Mucosa of gallbladder (tissue), 1 donor: Measurements from ENCODE around the gene ZMAT3. TPM values are rescaled to one million over a fixed set of nuclear protein-coding genes. Genes with fewer than 3 reads are reported as not detected.

Source experiments
- DNase-seq: peaks from one replicate; pipeline ENCODE4 v3.0.0-alpha.2; 2020; ENCODE audit warnings: low spot score
- total RNA-seq: library from RNA; stranded (reverse); gene quantifications from one replicate; pipeline ENCODE4 v1.2.1, GENCODE V29; 2021
- donor health status: DM: no; HTN: no; CAD: no.

ZMAT3 gene
- total RNA-seq, 1 donor from 2014 or later = 21.8 TPM

DNA sequence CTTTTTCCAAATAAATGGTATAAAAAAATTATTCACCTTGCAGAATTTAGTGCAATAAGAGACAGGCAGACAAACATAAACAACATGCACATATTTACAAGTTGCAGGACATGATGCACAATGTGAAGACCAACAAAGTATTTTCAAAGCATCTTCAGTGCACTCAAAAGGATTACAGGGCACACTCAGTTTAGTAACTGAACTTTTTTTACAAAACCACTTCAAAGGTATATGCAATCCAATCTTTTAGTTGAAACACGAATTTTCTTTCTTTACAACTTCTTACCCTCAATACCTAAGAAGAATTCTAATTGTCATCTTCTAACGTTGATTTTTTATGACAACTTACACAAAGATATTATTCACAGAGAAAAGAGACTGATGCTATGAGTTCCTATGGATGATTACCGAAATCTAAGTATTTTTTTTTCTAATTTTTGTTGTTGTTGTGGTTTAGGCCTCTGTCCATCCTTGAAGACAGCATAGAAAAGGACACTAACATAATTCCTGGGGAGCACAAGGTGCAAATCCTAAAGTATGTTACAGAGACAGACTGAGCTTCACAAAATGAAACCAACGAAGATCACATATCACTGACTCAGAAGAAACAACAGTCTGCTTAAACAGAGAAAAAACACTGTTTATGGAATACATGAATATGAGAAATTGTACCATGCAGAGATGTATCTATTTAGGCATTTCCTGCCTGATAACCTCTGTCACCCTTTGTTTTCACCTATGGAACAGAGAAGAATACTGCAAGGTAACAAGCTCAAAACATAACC is 50.3 kb downstream of the ZMAT3 start:
- no peak for DNase-seq

DNA sequence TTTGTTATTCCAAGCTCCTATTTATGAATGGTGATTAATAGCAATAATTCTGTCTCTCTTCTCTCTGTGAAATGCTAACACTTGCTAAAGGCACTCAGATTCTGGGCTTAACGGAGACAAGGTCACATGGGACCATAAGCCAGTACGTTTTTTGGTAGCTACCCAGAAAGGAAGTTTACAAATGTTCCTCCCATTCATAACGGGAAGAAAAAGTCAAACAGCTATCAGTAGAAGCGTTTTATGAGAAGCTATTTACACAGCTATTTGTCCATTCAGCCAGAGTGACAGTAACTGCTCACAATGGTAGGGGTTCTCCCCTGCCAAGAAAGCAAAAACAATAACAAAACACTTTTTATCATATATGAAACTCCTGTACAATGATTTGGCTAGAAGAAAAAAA is 51.5 kb downstream of the ZMAT3 start:
- DNase-seq = no peak

DNA sequence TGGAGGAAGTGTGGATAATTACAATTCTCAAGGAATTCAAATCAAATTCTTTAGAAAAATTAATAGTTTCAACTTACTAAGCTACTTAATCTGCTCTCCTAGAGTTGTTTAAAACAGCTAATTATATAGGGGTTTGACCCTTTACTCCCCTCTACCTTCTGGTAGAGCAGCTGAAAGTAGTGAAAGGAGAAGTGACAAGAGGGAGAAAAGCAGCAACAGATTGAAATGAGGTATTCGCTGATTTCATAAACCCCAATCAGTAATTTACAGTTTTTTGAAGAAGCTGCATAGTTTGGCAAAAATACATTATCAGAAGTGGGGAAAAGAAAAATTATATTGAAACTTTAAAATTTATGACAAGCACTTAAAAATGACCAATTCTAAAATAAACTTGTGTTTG is 52.8 kb downstream of the ZMAT3 start:
- DNase-seq = no peak

DNA sequence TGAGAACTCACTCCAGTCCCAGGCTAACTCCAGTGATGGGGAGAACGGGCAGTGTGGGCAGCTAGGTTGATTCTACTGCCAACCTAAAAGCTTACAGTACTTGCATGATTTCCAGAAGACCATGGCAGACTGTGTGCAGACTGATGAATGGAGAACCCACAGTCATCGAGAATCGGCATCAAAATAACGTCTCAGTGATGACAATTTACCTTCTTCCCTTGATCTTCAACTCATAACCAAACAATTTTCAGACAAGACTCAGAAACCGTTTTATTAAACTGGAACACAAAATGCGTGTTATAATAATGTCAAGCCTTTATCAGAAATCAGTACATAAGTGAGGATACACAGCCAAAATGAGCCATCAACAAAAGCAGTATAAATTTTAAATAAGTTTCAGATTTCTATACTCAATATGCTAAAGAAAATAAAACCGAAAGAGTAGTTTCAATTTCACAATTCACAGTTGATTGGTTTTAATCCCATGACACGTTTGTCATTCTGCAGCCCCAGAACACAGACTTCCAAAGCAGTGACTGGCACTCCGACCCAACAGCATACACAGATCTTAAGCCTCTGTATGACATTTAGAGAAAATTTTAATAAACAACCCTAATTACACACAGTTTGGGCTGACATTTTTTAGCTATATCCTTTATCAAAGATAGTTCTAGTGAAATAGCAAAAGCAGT is 54.5 kb downstream of the ZMAT3 start:
- DNase-seq = no peak

DNA sequence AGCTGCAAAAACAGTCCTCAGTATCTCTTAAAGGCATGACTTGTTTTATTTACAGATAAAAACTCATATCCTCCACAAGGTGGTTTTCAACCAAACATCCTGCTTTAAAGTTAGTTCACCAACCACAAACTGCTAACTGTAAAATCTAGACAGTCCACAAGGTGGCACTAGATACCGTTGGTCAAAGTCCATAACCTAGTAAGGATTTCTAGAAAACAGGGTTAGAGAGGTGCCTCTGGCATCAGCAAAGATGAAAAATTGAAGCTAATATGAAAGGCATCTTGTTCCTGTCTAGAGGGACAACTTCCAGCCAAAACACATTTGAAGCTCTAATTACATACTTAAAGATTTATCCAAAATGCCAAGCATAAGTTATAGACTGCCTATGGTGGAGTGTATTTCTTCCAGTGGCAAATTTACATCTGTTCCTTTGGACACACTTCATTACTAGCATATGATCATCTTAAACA is 56.0 kb downstream of the ZMAT3 start:
- peak; percentile 76 for DNase-seq

DNA sequence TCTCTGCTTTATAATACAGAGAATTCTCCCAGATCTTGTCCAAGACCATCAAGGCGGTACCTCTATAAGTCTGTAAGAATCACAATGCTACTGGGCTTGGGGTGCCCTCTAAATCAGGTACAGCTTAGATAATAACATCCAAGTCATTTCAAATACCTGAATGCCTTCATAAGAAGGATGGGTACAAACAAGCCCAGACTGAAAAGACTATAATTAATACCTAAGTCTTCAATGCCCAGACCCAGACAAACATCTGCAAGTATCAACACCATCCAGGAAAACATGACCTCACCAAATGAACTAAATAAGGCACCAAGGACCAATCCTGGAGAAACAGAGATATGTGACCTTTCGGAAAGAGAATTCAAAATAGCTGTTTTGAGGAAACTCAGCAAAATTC is 65.9 kb downstream of the ZMAT3 start:
- no peak for DNase-seq

DNA sequence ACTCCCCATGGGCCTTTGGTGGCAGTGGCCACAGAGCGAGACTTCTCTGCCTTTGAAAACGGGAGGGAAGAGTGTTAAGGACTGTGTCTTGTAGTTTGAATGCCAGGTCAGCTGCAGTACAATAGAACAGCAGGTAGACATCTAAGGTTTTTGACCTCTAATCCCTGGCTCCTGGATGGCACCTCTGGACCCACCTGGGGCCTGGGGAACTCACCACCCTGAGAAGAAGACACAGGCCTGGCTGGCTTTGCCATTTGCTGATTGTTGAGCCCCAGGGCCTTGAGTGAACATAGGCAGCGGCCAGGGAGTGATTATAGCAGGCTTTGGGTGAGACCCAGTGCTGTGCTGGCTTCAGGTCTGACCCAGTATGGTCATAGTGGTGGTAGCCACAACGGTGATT is 66.4 kb downstream of the ZMAT3 start:
- no peak for DNase-seq

DNA sequence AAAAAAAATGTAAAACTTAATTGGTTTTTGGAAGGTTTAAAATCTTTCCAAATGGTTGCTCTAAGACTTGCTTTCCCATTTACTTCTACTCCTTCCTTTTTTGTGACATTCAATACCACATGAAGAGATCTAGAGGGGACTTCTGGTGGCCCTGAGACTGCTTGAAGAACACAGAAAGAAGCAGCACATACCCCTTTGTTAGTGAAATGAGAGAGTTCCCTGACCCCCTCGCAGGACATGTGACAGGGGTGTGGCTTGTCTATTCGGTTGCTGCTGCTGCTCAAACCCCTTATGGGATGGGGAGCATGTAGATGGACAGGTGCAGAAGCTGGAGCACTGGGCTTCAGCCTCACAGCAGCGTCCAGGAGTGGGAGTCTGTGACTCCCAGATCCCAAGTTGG is 71.0 kb downstream of the ZMAT3 start:
- no peak for DNase-seq

DNA sequence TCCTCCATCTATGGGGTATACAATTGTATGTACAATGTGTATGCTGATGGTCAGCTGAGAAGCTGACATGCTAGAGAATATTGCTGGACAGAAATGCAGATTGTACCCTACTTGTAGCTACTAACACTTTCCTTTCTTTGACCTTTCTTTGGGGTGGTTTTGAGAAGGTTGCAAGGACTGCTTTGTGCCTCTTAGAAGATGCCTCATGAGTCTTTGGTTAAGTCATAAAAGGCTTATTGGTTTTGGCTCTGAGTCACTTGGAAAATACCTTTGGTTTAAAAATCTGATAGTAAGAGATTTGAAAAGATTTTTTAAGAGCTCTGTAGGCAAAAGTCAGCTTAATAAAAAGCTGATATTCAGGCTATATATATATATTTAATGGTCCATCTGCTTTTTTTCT is 71.5 kb downstream of the ZMAT3 start:
- no peak for DNase-seq

DNA sequence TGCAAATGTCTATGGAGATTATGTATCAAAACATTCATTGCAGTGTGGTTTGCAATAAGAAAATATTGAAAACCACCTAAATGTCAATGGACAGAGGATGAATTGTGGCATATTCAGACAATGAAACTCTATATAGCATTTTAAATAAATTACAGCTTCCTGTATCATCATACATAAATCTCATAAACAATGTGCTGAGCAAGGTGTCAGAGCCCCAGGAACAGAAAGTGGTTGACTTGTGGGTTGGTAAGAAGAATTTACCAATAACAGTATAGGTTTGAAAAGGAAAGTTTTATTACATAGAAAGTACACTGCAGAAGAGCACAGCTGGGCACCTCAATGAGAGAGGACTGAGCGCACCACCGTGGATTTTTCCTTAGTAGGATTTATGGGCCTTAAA is 75.2 kb downstream of the ZMAT3 start:
- no peak for DNase-seq

DNA sequence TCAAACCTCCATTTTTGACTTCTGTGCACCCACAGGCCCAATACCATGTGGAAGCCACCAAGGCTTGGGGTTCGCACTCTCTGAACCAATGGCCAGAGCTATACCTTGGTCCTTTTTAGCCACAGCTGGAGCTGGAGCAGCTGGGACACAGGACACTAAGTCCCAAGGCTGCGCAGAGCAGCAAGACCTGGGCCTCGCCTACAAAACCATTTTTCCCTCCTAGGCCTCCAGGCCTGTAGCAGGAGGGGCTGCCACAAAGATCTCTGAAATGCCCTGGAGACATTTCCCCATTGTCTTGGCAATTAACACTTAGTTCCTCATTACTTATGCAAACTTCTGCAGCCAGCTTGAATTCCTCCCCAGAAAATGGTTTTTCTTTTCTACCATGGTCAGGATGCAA is 81.3 kb downstream of the ZMAT3 start:
- no peak for DNase-seq

DNA sequence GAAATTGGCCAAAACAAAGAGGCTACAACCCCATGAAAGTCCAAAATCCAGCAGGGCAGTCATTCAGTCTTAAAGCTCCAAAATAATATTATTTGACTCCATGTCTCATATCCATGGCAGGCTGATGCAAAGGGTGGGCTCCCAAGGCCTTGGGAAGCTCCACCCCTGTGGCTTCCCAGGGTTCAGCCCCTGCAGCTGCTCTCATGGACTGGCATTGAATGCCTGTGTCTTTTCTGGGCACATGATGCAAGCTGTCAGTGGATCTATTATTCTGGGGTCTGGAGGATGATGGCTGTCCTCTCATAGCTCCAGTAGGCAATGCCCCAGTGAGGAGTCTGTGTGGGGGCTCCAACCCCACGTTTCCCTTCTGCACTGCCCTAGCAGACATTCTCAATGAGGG is 81.8 kb downstream of the ZMAT3 start:
- no peak for DNase-seq

DNA sequence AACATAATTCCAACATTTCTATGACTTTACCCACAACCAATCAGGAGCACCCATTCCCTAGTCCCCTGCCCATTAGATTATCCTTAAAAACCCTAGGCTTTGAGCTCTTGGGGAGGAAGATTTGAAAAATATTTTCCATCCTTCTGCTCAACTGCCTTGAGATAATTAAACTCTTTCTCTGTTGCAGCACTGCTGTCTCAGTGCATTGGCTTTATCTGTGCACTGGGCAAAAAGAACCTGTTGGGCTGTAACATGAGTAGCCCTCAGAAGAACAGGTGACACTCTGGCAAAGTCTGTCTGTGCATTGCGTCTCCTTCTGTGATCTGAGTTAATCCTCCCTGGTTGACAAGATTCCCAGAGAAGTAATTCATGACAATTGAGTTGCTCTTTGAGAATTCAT is 83.9 kb downstream of the ZMAT3 start:
- DNase-seq = no peak

DNA sequence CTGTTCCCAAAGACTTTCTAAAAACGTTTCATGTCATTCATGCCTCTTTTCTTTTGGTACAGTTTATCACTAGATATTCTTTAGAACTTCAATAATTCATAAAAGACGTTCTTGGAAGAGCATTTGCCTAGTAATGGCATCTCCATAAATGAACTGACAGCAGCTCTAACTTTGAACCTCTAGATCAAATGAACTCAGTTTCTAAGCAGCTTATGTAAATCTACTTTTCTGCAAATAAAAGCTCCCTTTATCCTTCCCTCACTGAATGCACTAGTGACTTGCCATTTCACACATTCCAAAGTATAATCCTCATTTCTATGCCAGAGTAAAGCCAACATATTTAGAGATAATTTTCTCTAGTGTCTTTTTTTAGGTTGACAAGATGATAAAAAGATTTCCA is 85.2 kb downstream of the ZMAT3 start:
- DNase-seq = no peak

DNA sequence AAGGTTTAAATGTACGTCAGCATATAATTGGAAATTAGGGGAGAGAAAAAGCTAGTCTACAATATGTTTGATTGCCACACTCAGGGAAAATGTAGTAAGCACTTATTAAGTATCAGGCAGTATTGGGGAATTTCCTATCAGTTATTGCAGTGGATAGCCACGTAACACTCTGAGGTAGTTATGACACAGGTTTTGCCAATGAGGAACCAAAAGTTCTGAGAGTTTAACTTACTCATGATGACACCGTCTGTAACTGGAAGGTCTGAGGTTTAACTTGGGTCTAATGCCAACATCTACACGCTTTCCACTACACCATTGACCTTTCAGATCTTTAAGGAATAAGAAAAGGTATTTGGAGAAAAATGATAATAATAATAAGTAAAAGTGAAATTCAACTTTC is 89.5 kb downstream of the ZMAT3 start:
- DNase-seq = no peak

DNA sequence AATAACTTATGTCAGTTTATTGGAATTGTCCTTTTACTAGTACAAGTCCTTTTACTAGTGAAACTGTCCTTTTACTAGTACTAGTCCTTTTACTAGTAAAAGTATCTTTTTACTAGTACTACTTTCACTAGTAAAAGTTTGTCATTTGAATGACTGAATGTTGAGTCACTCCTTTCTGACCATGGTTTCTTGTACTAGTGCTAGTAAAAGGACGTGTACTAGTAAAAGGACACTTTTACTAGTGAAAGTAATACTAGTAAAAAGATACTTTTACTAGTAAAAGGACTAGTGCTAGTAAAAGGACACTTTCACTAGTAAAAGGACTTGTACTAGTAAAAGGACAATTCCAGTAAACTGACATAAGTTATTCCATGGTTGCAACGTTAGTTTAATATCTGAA is 96.3 kb downstream of the ZMAT3 start:
- DNase-seq = no peak

DNA sequence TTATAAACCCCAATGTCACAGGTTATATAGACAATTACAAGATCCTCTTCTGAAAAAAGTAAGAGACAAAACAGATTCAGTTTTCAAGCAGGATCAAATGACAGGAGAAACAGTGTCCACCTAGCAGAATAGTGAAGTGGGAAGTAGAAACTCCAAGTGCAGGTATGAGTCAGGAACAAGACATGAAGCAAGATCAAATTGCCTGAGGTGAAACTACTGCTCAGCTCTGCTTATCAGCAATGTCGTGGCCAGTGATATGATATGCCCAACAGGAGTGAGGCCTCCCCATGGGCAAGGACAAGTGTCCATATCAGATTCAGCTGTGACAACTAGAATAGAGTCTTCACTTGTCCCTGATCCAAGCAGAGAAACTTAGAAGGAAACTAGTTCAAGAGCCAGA is 100.0 kb downstream of the ZMAT3 start:
- DNase-seq = no peak

DNA sequence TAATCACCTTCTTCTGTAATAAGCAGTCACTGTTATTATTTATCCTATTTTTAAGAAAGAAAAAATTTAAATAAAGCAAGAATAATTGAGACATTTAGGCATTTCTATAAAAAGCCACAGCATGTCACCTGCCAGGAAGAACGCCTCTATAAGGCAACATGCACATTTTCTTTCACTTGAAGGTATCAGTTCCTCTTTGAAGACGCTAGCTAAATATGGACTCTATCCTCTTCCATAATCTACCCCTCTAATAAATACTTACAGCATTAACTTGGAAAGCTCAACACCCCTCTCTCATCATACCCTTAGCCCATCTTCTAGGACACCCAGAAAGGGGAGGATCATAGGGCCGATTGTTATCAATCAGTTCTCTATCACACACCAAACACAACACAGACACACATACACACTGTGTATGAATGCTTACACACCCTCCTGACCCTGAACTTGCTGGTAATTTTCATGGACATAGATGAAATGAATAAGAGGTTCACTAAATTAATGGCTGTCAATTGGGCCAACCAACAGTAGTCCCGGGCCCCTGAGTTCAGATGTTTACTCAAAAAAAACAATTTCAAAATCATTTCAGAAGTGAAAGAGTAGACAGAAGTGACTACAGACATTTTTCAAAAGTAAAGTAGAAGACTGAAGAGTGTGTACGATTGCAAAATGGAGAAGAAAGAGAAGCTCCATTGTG is 102.5 kb downstream of the ZMAT3 start:
- no peak for DNase-seq

Other genes starting within 250 kb of the ZMAT3 start
- 20.3 TPM for gene PIK3CA, start 76.5 kb upstream of the ZMAT3 start, total RNA-seq
- 3.1 TPM for gene KCNMB3, start 179.3 kb upstream of the ZMAT3 start, total RNA-seq